Activated T-cell treated with anti-CD3 and anti-CD28 coated beads for 1 hour (primary cell): ENCODE measurements around the gene PLPPR1.
"Not testable (repeated sequence)": the region's sequence is repeated elsewhere in the genome, so short reads cannot be mapped to it uniquely, and the experiment has no call there.

ENCODE experiments used
- DNase-seq: peaks from one replicate; pipeline ENCODE4 v3.0.0-alpha.2; 2020; ENCODE audit warnings: low read depth

PLPPR1 gene

DNA sequence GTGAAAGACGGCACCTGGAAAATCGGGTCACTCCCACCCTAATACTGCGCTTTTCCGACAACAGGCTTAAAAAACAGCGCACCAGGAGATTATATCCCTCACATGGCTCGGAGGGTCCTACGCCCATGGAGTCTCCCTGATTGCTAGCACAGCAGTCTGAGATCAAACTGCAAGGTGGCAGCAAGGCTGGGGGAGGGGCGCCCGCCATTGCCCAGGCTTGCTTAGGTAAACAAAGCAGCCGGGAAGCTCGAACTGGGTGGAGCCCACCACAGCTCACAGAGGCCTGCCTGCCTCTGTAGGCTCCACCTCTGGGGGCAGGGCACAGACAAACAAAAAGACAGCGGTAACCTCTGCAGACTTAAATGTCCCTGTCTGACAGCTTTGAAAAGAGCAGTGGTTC lies 262.5 kb downstream of the PLPPR1 start:
- DNase-seq: not testable (repeated sequence)

DNA sequence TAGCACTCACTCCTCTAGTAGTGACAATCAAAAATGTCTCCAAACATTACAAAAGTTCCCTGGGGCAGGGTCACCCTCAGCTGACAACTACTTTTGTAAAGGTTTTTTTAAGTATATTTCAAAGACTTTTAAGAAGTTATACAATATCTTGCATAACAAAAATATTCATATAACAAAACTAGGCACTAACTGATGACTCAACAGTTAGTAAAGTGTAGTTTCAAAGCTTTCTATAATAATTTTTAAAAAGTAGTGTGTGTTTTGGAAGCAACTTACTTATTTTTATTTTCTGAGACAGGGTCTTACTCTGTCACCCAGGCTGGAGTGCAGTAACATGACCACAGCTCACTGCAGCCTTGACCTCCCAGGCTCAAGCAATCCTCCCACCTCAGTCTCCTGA lies 271.4 kb downstream of the PLPPR1 start:
- no peak for DNase-seq

DNA sequence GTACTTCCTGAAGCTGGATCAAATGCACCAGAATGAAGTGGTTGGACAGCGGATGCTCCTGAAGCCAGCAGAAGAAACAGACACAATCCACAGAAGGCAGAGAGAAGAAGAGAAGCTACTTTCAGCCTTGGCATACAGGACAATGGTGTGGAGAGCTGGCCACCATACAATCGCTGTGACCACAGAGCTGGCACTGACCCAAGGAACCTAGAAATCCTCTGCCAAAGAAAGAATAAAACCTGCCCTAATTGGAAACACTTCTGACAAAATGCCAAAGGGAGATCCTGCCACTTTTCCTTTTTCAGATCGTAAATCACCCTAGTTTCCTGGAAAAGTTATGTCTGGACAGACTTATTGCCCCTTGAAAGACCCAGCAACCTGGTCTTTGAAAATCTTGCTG lies 278.5 kb downstream of the PLPPR1 start:
- no peak for DNase-seq

DNA sequence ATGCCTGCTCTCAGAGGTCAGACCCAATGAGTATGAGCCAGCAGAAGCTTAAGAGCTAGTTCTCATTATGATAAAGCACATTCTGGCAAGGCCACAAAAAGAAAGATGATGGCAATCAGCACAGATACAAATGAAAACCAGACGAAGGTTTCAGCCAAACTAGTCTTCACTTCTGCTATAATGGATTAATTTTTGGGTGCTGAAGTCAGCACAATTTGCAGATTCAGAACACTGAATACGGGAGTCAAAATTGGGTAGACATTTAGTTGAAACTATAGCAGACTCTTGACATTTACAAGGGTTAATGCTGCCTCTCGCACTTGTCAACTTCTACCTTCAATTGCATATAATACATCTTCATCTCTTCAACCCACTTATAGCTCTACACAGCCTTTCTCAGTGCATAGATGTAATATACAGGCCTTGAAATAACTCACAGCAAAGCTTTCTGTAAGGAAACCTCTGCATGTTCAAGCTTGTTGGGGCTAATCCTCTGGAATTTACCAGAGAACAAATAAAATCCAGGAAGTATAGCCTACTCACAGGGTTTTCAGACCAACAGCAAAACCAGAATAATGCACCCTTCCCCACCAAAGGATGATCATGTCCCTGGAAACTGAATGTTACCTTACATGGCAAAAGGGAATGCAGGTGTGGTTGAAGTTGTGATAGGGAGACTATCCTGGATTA lies 279.1 kb downstream of the PLPPR1 start:
- DNase-seq: no peak

DNA sequence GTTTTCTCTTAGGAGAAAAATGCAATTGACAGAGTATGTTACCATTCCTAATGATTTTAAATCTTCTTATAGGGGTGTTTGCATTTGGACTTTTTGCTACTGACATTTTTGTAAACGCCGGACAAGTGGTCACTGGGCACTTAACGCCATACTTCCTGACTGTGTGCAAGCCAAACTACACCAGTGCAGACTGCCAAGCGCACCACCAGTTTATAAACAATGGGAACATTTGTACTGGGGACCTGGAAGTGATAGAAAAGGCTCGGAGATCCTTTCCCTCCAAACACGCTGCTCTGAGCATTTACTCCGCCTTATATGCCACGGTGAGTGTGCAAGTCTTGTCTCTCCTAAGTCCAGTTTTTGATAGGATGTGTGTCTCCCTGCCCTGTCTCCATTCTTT lies 280.6 kb downstream of the PLPPR1 start:
- DNase-seq: no peak

DNA sequence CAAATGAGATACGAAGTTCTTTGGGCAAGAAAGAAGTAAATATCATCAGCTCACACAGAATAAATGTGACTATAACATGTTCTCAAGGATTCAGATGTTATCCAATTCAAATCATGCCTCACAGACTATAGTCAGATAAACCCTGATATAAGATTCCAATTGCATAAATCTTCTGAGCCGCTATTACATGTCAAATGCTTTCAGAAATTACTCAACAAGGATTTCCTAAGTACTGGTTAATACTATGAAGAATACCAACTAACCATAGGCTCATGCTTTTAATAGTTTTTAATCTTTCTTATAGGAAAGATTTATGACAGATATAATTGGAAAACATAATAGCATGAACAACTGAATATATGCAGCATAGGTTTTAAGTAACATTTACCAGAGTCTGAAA lies 282.7 kb downstream of the PLPPR1 start:
- no peak for DNase-seq

DNA sequence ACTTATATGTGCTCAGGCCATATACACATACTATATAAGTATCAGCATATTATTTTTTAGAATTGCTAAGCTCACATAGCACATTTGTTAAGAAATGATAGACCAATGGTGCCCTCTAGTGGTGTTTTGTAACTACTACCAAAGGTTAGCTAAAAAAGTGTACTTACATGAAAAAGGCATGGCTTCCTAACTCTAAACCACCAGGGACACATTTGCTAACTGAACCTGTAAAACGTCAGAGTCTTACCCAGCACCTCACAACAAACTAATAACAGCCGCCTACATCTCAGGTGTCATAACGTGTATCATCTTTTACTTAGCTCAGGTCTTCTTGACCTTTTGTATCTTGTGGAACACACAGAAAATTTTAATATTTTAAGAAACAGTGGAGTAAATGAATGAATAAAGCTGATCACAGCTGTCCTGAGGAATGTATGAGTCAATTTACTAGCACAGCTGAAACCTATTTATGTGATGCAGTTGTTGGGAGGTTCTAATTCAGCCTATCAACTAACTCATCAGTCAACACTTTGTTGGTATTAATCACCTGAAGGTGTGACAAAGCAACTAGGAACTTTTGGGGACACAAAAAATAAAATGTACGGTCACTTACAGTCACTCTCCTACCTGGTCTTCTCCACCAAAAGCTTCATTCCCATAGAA lies 283.4 kb downstream of the PLPPR1 start:
- DNase-seq: no peak

DNA sequence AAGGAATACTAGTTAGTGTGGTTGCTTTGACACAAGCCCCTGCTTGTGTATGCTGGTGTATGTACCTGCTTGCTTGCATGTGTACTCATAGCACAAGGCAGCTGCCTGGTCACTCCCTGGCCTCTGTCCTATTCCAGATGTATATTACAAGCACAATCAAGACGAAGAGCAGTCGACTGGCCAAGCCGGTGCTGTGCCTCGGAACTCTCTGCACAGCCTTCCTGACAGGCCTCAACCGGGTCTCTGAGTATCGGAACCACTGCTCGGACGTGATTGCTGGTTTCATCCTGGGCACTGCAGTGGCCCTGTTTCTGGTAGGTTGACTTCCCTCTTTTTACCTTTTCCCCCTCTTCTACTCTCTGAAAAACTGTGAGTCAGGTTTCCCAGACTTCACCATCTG lies 284.1 kb downstream of the PLPPR1 start:
- no peak for DNase-seq

DNA sequence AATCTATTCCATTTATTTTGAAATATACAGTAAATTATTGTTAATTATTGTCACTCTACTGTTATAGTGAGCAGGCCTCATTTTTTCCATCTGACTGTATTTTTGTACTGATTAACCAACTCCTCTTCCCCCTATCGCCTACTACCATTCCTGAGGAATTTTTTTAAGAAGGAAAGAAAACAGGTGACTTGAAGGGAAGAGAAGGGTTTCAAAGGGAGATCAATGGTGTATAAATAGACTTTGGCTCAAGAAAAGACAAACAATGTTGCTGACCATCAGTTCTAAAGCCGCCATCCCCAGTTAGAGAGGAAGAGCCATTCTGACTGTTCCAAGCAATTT lies 286.6 kb downstream of the PLPPR1 start:
- no peak for DNase-seq

DNA sequence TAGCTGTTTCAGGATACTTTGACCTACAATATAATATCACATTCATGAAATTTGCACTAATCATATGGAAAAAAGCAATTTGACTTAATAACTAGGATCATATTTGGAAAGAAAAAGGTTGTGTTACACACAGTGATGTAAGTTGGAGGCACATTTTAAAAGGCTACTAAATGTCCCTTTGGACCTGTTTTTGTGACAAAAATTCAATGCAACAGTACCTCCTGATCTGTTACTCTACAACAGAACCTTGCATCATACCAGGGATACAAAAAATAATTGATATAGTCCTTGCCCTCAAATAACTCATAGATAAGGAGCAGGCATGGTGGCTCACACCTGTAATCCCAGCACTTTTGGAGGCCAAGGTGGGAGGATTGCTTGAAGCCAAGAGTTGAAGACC lies 289.2 kb downstream of the PLPPR1 start:
- no peak for DNase-seq

DNA sequence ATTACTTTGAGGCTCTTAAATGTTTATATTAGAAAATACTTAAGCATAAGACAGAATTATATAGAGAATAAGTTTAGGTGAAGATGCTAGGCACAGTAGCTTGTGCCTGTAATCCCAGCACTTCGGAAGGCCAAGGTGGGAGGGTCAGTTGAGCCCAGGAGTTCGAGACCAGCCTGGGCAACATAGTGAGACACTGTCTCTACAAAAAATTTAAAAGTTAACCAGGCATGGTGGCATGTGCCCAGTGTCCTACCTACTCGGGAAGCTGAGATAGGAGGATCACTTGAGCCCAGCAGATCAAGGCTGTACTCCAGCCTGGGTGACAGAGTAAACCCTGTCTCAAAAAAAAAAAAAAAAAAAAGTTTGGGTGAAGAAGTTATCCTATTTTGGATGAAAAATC lies 294.6 kb downstream of the PLPPR1 start:
- DNase-seq: no peak

DNA sequence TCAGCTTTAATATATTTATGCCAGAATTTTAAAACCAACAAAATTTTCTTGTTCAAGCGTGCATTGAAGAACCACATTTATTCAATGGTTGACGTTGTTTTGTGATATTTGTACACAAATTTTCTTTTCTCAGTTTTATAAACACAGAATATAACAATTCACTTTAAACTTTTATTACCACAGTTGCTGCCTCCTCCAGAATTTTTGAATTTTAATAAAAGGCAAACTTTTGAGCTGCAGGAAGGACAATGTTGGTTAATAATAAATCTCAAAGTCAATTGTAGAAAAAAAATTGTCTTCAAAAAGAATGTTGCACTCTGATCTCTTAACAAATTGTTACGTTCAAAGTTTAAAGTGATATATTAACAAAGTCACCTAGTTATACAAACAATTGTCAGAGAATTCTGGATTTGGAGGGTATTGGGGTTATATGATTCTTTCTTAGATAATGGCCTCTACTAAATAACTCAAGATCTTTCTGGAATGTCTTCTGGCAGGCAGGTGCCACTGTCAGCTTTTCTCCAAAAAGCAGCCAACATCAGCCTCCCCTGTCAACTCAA lies 295.8 kb downstream of the PLPPR1 start:
- no peak for DNase-seq

DNA sequence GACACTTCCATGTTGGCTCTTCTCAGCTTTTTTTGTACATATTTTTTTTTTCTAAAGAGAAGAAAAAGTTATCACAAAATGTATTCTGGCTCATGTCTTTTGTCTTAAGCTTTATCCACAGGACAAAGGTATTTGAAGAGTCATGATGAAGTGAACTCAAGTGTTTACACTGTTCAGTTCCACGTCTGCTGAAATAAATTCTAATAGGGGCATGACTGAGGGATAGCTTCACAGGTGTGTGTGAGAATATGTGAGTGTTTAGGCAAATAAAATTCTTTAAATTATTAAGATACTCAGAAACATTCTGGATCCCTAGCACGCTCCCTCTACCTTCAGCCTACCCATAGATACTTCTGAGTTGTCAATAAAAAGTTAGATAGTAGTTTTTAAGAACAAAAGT lies 296.5 kb downstream of the PLPPR1 start:
- DNase-seq: no peak

DNA sequence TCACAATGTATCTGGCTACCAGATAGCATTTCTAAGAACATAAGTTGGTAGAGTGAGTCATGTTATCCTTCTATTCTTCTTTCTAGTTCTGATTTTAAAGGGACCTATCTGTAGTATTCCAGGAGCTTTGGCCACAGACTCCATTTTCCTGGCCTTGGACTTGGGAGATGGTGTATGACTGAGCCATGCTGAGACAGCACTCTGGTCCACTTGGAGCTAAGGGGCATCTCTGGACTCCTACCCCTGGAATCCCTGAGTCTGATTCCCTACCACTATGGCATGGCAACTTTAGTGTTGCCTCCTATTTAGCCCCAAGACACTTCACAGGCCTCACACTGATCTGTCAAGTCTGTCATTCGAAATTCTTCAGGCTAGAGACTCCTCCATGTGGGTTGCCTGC lies 297.5 kb downstream of the PLPPR1 start:
- DNase-seq: no peak

DNA sequence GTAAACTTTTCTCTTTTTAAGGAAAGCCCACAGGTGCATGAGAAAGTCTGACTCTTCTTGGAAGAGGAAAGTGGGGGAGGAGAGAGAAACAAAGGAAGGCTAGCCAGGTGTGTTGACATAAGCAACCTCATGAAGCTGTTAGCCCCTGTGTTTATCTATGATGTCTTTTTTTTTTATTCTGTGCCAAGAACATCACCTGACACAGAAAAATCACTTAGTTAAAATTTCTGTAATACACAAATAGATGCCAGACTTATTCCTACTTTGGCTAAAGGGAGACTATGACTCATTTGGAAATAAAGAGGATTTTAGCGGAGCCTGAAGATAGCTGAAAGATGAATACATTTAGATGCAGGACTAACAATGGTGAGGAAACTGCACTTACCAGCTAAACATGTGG lies 298.0 kb downstream of the PLPPR1 start:
- no peak for DNase-seq

DNA sequence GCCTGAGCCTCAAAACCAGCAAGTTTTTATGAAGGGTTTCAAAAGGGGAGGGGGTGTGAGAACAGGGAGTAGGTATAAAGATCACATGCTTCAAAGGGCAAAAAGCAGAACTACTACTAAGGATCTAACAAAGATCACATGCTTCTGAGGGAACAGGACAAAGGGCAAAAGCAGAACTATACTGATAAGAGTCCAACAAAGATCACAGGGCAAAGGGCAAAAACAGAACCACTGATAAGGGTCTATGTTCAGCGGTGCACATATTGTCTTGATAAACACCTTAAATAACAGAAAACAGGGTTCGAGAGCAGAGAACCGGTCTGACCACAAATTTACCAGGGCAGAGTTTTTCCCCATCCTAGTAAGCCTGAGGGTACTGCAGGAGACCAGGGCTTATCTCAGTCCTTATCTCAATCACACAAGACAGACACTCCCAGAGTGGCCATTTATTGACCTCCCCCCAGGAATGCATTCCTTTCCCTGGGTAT lies 298.9 kb downstream of the PLPPR1 start:
- not testable (repeated sequence) for DNase-seq

DNA sequence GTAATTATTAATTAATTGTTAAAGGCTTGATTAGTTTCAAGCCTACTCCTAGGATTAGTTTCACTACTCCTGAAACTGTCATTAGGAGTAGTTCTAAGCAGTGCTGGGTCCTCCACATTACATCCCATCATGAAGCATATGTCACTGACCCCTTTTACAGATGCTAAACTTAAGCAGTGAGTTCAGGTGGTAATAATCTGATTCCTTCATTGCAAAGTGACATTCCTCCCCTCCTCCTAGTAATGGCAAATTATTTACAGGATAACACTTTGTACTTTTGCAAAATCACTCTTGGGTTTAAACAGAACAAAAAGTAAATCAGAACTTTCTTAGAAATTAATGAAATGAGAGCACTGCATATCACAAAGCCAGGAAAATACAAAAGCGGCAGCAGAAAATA lies 303.8 kb downstream of the PLPPR1 start:
- no peak for DNase-seq

DNA sequence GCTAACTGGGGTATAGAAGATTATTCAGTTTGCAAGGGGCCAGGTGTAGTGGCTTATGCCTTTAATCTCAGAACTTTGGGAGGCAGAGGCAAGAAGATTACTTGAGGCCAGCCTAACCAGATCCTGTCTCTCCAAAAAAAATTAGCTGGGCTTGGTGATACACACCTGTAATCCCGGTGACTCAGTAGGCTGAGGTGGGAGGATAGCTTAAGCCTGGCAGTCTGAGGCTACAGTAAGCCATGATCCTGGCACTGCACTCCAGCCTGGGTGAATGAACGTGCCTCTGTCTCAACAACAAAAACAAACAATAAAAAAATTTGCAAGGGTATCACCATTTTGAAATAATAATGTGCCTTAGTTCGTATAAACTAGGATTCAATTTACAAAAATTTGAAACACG lies 305.0 kb downstream of the PLPPR1 start:
- no peak for DNase-seq

DNA sequence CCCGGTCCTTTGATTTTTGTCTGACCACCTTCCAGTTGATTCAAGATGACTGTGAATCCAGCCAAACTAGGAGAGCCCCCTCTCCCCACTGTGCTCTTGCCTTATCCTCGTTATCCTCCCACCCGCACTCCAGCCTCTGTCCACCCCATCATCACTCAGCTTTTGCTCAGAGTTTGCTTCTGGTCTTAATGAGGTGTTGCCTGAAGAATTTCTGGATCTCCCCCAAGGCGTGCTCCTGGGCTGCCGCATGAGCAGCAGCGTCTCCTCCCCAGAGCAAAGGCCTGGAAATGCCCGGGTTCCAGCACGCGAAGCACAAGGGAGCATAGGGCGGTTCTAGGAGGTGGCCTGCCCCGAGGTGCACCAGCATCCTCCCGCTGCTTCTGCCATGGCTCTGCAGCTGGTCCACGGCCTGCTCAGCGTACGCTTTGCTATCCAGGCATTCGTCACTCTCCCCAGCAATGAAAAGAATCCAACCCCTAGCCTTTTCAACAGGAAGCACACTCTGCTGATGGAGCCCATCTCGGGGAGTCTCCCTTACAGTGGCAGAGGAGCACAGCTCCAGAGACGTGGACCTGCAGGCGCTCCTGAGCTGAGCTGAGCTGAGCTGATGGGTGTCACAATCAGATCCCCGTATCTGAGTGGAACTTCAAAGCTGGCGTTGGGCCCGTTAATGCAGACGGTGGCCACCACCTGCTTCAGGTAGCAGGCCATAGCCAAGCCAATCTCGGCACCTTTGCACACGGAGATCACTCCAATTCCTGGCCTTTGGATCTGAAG lies 305.6 kb downstream of the PLPPR1 start:
- DNase-seq: no peak

DNA sequence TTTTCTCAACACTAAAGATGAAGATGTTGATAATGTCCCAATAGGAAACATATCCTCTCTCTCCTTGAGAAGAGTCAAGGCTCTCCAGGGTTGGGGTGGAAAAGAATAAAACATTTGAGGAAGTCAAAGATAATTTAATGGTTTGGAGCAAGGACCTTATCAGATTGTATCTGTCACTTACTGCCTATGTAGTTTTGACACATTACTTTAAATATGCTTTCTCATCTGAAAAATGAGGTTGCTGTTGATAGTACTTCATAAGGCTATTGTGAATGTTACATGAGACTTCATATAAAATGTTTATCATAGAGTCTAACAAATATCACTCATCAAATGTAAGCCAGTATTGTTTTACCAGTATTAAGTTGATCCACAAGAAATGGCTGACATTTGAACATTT lies 307.6 kb downstream of the PLPPR1 start:
- DNase-seq: no peak

DNA sequence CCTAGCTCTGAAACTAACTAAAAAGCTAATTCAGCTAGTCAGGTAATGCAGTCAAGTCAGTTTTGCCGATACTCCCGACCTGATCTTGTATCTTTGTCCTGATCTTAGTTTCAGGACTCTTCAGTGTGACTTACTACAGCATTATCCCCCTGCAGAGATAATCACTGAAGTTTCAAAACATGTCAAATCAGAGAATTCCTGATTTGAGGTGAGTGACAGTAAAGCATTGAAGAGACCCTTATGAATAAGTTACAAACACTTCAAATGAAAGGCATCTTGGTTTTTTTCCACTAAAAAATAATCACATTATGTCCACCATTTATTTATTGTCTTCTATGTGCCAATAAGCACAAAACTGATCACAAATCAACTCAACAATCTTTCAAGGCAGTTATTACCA lies 308.7 kb downstream of the PLPPR1 start:
- no peak for DNase-seq

DNA sequence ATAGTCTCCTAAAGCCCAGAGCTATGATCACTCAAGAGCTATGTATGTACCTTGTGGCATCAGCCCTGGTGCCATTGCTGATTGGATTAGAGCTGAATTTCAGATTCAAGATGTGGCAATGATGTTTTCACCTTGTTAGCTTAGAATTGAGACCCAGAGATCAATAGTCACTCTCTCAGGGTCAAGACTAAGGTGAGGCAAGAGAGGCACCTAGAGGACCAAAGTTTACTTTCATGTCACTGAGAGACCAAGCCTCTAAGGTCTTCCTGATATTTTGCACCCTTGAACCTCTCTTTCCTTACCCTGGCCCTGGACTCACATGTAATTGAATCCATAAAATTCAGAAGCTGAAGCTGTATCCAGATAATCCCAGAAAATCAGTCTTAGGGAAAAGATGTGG lies 313.4 kb downstream of the PLPPR1 start:
- no peak for DNase-seq

DNA sequence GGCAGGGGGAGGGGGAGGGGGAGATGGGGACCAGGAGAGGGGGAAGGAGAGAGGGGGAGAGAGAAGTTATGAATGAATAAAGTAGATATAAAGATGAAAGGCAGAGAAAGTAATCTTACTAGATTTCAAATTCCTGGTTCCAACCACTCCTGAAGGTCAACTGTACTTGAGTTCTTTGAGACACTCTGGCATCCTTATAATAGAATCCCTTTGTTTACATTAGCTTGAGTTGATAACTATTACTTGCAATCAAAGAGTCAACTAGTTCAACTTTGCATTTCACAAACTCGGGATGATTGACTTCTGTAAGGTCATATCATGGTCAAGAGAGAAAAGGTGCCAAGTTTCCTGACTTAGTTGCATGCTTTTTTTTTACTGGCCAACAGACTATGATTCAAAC lies 314.1 kb downstream of the PLPPR1 start:
- no peak for DNase-seq
